Stimulated activated CD4-positive, alpha-beta T cell treated with anti-CD3 and anti-CD28 coated beads, TNF-alpha, amount 100 ng/mL, for 4 hours (primary cell): ENCODE results near the gene SLC25A1.

ENCODE experiments used
- DNase-seq, 3 experiments: peaks; one replicate each; pipeline ENCODE4 v3.0.0-alpha.2; 2020; ENCODE audit warnings: low read depth in 3 of 3

Gene SLC25A1

DNA sequence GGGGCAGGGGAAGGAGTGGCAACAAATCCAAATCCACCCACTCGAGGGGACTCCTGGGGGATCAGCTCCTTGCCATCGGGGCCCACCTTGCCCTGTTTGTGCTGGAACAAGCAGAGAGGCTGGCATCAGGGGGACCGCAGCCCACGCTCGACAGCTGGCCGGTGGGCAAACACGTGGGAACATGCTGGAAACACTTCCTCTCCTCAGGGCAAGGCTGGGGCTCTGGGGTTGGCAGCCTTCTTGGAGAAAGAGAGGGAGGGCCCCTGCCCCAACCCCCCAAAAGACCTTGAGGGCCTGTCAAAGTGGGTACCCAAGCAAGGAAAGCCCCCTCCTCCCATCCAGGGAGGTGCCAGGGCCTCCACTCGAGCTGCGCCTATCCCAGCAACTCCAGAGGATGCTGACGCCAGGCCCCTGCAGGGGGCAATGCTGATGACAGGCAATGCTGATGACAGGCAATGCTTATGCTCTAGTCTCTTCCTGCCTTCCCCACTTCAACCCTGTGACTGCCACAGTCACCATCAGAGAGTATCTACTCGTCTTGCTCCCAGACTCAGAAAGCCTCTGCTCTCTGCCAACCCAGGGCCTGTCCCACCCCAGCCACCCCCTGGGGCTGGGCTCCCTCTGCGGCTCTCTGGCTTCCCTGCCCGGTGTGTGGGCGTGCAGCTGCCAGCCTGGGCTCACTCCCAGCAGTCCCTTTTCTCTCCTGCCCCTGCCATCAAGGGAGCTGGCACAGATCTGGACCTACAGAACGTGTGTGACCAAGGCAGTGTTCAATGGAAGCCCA, 40.1 kb downstream of the SLC25A1 start:
- DNase-seq, result no peak

DNA sequence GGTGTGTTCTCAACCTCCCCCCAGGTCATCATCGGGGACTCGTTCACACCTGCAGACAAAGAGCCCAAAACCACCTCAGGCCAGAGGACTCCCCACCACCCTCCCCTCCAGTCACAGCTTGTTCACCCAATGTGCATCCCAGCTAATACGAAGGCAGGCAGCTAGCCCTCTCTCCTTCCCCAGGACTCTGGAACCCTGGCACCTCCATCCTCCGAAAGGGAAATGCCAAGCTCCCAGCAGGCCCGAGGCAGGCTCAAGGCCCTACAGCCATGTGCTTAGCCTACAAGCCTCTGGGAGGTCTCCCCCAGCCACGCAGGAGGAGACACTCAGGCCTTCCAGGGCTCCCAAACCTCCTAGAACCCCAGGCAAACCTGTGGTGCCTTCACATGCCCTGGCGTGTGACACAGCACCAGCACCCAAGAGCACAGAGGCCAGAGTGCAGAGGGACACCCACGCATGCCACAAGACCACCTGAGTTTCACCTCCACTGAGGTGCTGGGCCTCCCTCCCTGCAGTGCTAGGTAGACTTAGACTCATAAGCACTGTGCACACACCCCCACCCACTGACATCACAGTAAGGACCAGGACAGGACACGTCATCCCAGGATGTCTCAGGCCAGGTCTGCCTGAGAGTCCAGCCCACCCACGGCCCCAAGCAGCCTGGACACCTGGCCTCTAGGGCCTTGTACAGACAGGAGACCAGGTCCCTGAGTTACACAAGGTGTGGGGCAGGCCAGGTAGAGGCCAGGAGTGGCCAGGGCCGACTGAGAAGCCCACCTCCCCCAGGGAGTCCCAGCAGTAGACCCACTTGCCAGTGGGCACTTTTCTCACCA, 40.9 kb downstream of the SLC25A1 start:
- no peak for DNase-seq

DNA sequence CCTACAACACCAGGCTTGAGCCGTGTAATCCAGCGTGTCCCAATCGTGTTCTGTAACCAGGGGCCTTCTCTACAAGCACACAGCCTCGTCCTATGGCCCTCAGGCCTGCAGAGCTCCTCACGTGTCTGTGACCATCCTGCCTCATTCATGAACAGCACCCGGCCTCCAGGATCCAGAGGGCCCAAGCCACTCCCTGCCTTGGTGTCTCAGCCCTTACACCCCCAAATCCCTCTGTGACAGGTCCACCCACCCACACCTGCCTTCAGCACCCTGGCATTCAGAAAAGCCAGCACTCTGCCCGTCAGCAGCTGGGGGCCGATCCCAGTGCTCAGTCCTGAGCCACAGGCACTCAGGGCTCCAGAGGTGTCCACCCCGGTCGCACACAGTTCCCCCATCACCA, 41.6 kb downstream of the SLC25A1 start:
- no peak for DNase-seq

- no peak for DNase-seq
Measured at GRCh38 chr22:19134874-19135273, 43.7 kb downstream of the SLC25A1 start.

DNA sequence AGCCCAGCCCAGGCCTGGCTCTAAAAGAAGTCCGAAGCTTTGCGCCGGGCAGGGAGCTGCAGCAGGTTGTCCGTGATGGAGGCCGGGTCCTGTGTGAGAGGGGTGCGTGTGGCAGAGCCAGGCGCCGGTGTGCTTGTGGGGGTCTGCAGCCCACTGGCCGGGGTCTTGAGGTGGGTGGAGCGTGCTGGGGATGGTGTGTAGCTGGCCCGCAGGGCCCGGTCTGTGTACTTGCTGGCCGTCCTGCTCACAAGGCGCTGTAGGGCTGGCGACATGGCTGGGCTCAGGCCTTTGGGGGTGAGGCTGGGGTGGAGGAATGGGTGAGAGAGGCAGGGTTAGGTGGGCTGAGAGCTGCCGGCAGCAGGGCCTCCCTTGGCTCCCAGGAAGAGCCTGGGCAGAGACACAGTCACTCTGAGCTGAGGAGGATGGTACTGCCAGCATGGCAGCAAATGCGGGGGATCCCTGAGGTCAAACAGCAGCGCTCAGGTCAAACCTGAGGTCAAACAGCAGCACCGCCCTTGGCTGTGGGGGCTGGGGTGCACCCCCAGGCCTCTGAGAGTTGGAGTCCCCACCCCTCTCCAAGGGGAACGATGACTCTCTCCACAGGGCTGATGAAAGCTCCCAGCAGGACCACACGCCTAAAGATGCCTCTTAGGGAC, 44.2 kb downstream of the SLC25A1 start:
- DNase-seq, result no peak

GRCh38 chr22:19133561-19133960, 45.0 kb downstream of the SLC25A1 start:
- DNase-seq, result no peak

DNA sequence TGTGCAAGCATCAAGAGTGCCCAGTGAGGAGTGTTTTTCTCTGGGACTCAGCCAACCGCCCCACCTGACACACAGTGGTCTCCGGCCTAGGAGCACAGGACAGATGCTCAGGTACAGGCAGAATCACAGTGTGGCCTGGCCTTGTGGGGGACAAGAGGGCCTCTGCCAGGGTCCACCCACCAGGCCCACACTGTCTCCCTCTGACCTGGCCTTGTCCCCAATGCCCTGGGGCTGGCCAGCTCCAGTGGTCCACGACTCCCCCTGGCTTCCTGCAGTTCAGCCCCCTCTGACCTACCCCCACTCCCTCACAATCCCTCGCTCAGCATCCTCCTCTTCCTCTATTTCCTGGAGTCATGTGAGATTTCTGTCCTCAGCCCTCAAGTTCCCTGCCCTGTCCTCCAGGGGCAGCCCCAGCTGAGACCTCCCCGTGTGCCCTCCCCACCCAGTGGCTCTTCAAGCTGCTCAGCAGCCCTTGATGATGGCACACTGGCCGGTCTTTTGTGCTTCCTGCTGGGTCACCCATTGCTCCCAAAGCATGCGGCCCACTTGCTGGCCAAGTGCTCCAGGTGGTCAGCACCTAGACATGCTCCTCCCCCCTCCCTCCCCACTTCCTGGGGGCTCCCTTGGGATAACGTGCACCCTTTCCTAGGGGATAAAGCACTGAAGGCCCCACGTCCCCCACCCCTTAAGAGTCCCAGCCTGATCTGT, 45.7 kb downstream of the SLC25A1 start:
- no peak for DNase-seq

- no peak for DNase-seq
Measured at GRCh38 chr22:19132153-19132552, 46.4 kb downstream of the SLC25A1 start.

DNA sequence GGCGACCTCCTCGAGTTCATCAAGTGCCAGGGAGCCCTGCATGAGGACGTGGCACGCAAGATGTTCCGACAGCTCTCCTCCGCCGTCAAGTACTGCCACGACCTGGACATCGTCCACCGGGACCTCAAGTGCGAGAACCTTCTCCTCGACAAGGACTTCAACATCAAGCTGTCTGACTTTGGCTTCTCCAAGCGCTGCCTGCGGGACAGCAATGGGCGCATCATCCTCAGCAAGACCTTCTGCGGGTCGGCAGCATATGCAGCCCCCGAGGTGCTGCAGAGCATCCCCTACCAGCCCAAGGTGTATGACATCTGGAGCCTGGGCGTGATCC, 46.9 kb downstream of the SLC25A1 start:
- DNase-seq, result no peak

- DNase-seq, result no peak
Measured at GRCh38 chr22:19130959-19131684, 47.4 kb downstream of the SLC25A1 start, which contains the start of gene TSSK2. Gene TSSK2 (plus strand): TSS chr22:19131308. CDS start chr22:19131400, 92 bp downstream.

DNA sequence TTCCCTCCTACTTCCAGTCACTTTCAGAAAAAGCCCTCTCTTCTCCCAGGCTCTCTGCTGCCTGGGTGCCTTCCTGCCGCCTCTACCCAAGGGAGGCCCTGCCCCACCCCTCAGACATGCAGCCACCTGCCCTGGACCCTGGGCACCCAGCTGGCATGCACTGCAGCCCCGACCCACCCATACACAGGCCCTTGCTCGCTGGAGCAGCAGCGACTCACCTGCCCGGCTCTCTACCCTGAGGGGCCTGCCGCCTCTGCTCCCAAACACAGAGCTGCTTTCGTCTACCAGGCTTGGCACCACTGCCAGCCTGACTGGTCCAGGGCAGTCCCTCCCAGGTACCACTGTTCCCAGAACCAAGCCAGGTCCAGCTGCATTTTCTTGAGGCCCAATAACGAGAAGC, 48.7 kb downstream of the SLC25A1 start:
- DNase-seq, result no peak

DNA sequence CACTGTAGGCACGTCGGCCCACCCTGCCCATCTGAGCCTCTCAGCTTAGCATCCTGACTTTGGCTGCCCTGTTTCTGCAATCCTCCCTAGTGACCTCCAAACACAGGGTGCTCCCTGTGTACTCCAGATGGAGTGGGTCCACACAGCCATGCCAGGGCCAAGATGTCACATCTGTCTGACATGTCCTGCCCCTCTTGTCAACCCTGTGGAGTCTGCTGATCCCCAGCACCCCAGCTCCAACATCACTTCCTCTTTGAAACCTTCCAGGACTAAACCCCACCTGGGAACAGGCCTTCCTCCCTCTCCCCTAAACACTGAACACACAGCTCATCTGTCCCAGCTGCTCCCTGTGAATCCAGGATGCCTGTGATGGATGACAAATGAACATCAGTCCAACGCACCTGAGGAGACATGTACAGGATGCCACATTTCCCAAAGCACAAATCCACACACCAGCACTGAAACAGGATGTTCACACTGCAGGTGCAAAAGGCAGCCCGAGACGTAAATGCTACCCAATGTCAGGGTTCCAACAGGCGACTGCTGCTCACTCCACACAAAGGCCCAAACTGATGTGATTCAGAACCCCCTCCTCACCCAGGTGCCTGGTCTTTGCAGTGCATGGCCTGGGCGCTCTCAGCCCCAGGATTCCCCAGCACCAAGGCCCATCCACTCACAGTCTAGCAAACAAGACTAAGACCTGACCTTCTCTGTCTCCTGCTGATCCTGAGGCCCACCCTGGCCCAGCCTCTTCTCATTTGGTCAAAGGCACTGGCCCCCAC, 49.4 kb downstream of the SLC25A1 start:
- no peak for DNase-seq

GRCh38 chr22:19128009-19128401, 50.5 kb downstream of the SLC25A1 start:
- DNase-seq, result no peak

DNA sequence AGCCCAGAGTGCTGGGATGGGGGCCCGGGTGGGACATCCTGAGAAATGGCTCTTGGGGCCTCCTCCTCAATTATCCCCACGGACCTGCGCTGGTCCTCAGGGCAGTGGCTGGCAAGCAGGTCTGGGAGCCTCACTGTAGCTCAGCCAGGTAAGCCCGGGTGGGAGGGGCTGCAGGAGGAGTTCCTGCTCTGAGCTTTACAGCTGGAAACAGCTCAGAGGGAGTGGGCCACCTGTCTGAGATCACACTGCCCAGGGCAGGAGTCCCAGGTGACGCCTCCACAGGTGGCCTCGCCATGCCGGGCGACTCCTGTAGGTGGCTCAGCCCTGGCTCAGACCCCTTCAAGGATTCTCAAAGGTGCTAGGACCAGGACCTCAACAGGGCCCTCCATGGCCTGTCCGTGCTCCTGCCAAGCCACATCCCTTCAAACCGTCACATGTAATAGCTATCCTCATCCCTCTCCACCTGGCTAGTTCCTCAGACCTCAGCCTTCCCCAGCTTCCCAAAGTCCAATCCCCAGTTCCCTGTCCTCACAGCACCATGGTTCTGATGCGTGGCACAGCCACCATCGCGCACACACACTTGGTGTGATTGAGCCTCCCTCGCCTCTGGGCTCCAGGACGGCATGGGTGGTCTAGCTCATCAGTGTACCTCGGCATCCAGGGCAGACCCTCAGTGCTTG, 51.1 kb downstream of the SLC25A1 start:
- DNase-seq, result no peak

DNA sequence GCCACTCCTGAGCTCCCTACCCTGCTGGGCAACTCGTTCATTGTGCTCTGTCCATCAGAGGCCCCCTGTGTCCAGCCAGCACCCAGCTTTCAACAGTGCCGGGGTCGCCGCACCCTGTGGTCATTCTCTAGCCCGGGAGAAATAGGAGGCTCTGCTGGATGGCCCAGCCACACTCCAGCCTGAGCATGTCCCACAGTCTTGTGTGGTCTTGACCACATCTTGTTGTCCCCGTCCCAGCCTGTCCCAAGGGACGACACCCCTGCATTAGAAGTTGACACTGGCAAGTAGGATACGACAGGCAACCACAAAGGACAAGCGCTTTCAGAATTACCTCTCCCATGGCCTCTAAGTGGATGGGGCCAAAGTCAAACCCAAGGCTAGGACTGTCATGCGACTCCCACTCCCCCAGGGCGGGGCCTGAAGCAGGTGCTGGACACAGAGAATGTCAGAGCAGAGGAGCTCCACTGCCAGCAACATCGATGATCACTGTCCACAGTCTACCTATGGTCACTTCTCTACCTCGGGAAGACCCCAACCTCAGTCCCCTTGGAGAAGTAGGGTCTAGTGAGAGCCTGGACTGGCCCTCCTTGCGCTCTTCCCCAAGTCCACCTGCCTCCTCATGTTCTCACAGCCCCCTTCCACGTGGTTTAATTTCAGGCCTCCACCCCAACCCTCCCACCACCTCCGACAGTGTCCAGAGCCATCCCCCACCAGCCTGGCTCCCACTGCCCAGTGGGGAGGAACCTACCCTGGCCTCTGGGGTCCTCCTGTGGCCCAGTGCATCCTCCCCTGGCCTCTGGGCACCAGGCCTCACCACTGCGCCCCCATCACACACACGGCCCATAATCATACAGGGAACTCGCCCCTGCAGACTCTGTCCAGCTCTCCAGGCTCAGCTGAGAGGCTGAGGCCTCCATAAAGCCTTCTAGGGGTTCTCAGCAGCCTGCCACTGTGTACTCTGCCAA, 51.9 kb downstream of the SLC25A1 start:
- no peak for DNase-seq
